Activated naive CD8-positive, alpha-beta T cell treated with anti-CD3 and anti-CD28 coated beads, Interleukin-2, amount 10 ng/mL, durations not matched to agents 7 days and 5 days (primary cell): ENCODE data around the gene NDUFV3. TPM values are rescaled to one million over a fixed set of nuclear protein-coding genes. Genes with fewer than 3 reads are reported as not detected.
A peak's percentile ranks its signal among the peaks of the same experiment; 100 is the strongest.
"Not testable (repeated sequence)": the region's sequence is repeated elsewhere in the genome, so short reads cannot be mapped to it uniquely, and the experiment has no call there.

Experiments used
- ATAC-seq: fragments of 150-1000 bp; cut with Tn5 transposase; one replicate; pipeline ENCODE4 v1.10.0; 2021; ENCODE audit warnings: low read depth, moderate library complexity
- POLR2A ChIA-PET: fragments of 350-600 bp; sonication (Branson Sonifier 250); formaldehyde crosslinking; loops from one replicate; lab custom pipeline; 2021; ENCODE audit warnings: antibody characterized with exemption; lab: Charles Lee
- DNase-seq: peaks from one replicate; pipeline ENCODE4 v3.0.0; 2021
- H3K27ac Mint-ChIP-seq: one replicate; pipeline ENCODE4 v1.8.0; 2022; ENCODE audit warnings: mild to moderate bottlenecking, mixed read lengths
- H3K27me3 Mint-ChIP-seq: one replicate; pipeline ENCODE4 v1.8.0; 2022; ENCODE audit warnings: mild to moderate bottlenecking, moderate library complexity, mixed read lengths
- H3K36me3 Mint-ChIP-seq: one replicate; pipeline ENCODE4 v1.8.0; 2021; ENCODE audit warnings: mild to moderate bottlenecking, mixed read lengths
- H3K4me1 Mint-ChIP-seq: one replicate; pipeline ENCODE4 v1.8.0; 2021; ENCODE audit warnings: mixed read lengths
- H3K4me3 Mint-ChIP-seq: one replicate; pipeline ENCODE4 v1.8.0; 2022; ENCODE audit warnings: mild to moderate bottlenecking, moderate library complexity, mixed read lengths
- H3K9me3 Mint-ChIP-seq: one replicate; pipeline ENCODE4 v1.8.0; 2021; ENCODE audit warnings: mixed read lengths
- microRNA-seq: library from miRNA; unstranded; fragments of <30 nt; microRNA quantifications from one replicate; pipeline ENCODE4 v1.2.0, GENCODE V29; 2022
- total RNA-seq, 2 experiments: library from RNA; stranded (reverse); gene quantifications; one replicate each; pipeline ENCODE4 v1.2.3, GENCODE V29; 2021

Gene NDUFV3
- total RNA-seq, 2 experiments from 2014 or later, result 27.1 to 30.5 TPM

- DNase-seq, H3K9me3 Mint-ChIP-seq, POLR2A ChIA-PET, H3K36me3 Mint-ChIP-seq, H3K27me3 Mint-ChIP-seq, H3K4me1 Mint-ChIP-seq, ATAC-seq, H3K4me3 Mint-ChIP-seq, H3K27ac Mint-ChIP-seq: not testable (repeated sequence)
Observed at GRCh38 chr21:42938606-42938995, 45.5 kb downstream of the NDUFV3 start.

DNA sequence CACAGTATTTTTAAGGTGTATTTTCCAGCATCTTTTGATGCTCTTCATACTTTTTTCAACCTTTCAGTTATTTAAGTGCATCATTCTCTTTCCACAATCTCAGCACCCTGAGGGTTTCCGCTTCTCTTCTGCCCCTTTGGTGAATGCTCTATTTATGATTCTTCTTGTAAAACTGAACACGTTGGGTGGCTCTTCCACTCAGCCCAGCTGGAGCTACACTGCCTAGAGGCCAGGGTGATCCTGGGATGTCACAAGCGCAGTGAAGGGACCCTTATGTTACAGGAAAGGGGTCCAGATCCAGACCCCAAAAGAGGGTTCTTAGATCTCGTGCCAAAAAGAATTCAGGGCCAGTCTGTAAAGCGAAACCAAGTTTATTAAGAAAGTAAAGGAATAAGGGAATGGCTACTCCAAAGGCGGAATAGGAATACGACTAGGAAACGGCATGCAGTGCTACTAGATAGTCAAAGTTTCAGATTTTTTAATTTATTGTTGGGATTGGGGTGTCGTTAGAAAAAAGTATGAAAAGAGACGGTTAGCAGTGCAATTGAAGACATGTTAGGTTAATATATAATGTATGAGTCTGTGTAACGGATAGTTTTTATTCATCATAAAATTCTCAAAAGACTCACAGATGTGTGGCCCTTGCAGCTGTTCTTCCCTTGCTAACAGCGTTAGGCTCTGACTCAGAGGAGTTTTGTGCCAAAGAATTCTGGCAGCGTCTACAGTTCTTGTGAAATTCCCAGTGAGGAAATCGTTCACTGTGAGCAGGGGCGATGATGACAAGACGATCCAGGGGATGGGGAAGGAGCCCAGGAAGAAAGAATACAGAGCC is 46.7 kb downstream of the NDUFV3 start:
- no peaks in the 10 kb centered on the region for H3K4me1 Mint-ChIP-seq
- no peaks in the 10 kb centered on the region for H3K27me3 Mint-ChIP-seq
- DNase-seq (no peak), ATAC-seq (no peak)
- H3K27ac Mint-ChIP-seq, result no peak overlapping the region
- POLR2A ChIA-PET, result interaction anchor here (0.6 to 0.7 kb wide), 2 partner anchors 349 to 885 kb away, joined by 3 read pairs; no protein-coding TSS in a partner anchor
- no peaks in the 10 kb centered on the region for H3K36me3 Mint-ChIP-seq
- no peak overlapping the region for H3K4me3 Mint-ChIP-seq
- no peaks in the 10 kb centered on the region for H3K9me3 Mint-ChIP-seq

GRCh38 chr21:42941696-42942085 is 48.6 kb downstream of the NDUFV3 start:
- ATAC-seq, result no peak
- H3K27ac Mint-ChIP-seq, result no peak overlapping the region
- no peak overlapping the region for H3K4me3 Mint-ChIP-seq
- POLR2A ChIA-PET, result no interaction called here
- no peak for DNase-seq
- H3K9me3 Mint-ChIP-seq, result no peaks in the 10 kb centered on the region
- H3K4me1 Mint-ChIP-seq, result no peaks in the 10 kb centered on the region
- no peaks in the 10 kb centered on the region for H3K27me3 Mint-ChIP-seq
- H3K36me3 Mint-ChIP-seq, result no peaks in the 10 kb centered on the region

- Mint-ChIP-seq H3K36me3 (no peaks in the 10 kb centered on the region), H3K4me1 (no peaks in the 10 kb centered on the region), H3K9me3 (no peaks in the 10 kb centered on the region), H3K27ac (no peak overlapping the region), H3K27me3 (peaks cover 4% of the 10 kb centered on the region), H3K4me3 (no peak overlapping the region)
- ATAC-seq (no peak), DNase-seq (no peak)
- POLR2A ChIA-PET, result no interaction called here
Observed at GRCh38 chr21:42942244-42942643, 49.1 kb downstream of the NDUFV3 start.

DNA sequence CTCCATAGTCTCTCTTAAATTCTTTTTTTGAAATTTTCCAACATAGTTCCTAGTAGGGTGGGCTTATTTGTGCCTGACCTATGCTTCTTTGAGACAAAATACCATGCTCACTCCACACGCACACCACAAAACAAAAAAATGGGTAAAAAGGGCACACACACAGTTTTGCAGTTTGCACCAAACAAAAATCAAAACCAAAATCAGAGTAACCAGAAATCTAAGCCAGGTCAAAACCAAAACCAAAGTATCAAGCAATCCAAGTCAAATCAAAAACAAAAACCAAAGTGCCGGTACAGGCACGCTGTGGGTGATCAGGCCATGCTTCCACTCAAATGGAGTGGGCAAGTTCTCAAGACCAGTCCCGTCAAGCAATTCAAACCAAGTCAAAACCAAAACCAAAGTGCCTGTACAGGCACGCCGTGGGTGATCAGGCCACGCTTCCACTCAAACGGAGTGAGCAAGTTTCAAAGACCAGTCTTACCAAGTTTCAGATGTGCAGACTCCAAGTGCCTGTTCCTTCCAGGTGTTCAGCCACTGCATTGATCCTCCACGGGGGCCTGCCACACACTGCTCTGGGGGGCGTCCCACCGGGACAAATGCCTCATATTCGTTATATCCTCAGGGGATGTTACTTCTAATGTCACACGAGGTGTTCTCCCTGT is 56.1 kb downstream of the NDUFV3 start:
- DNase-seq, H3K27ac Mint-ChIP-seq, H3K4me1 Mint-ChIP-seq, ATAC-seq, H3K36me3 Mint-ChIP-seq, POLR2A ChIA-PET, H3K4me3 Mint-ChIP-seq, H3K9me3 Mint-ChIP-seq: not testable (repeated sequence)
- peaks cover 17% of the 10 kb centered on the region for H3K27me3 Mint-ChIP-seq

DNA sequence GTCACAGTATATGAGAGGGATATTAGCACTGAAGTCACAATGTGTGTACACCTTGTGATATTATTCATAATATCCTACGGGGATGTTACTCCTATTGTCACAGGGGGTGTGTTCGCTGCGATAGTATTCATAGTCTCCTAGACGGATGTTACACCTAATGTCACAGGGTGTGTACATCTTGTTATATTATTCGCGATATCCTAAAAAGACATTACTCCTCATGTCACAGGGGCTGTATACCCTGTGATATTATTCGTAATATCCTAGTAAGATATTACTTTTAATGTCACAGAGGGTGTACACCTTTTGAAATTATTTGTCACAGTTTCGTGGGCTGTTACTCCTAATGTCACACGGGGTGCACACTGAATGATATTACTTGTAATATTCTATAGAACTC is 58.1 kb downstream of the NDUFV3 start:
- H3K27me3 Mint-ChIP-seq, result peaks cover 17% of the 10 kb centered on the region

DNA sequence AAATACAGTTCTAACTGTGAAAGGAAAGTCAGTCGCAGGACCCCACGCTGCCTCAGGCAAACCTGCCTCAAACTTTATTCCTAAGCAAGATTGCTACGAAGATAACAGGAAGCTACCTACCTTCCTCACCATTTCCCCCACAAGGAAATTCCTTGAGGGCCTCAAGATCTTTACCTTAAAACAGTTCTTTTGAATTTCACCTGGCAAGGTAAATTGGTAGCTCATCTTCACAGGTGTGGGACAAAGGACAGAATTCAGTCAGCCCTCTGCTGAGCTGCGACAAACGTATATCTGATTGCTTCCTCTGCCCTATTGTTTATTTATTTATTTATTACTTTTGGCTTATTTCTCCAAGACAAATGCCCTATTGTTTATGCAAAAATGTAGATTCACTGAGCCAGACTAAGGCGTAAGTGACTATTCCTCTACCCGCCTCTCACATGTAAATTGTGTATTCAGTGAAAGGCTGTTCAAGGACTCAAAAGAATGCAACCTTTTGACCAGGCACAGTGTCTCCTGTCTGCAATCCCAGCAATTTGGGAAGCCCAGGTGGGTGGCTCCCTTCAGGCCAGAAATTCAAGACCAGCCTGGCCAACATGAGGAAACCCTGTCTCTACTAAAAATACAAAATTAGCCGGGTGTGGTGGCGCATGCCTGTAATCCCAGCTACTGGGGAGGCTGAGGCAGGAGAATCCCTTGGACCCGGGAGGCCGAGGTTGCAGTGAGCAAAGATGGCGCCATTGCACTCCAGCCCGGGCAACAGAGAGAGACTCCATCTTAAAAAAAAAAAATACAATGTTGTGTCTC is 63.9 kb downstream of the NDUFV3 start:
- no peak overlapping the region for H3K4me3 Mint-ChIP-seq
- ATAC-seq, result peak; percentile 93
- no peaks in the 10 kb centered on the region for H3K9me3 Mint-ChIP-seq
- no peak for DNase-seq
- POLR2A ChIA-PET, result no interaction called here
- no peaks in the 10 kb centered on the region for H3K27me3 Mint-ChIP-seq
- H3K4me1 Mint-ChIP-seq, result no peaks in the 10 kb centered on the region
- no peak overlapping the region for H3K27ac Mint-ChIP-seq
- H3K36me3 Mint-ChIP-seq, result no peaks in the 10 kb centered on the region

More for the DNA sequence above, 58.1 kb downstream of the NDUFV3 start:
- H3K27ac Mint-ChIP-seq, H3K4me1 Mint-ChIP-seq, H3K36me3 Mint-ChIP-seq, DNase-seq, ATAC-seq, POLR2A ChIA-PET, H3K9me3 Mint-ChIP-seq, H3K4me3 Mint-ChIP-seq: not testable (repeated sequence)

- H3K27me3 Mint-ChIP-seq, POLR2A ChIA-PET, ATAC-seq, H3K4me3 Mint-ChIP-seq, H3K27ac Mint-ChIP-seq, DNase-seq, H3K9me3 Mint-ChIP-seq, H3K4me1 Mint-ChIP-seq, H3K36me3 Mint-ChIP-seq: not testable (repeated sequence)
Observed at GRCh38 chr21:42958122-42958521, 65.0 kb downstream of the NDUFV3 start.

- Mint-ChIP-seq H3K4me3 (no peak overlapping the region), H3K36me3 (no peaks in the 10 kb centered on the region), H3K4me1 (no peaks in the 10 kb centered on the region), H3K27ac (no peak overlapping the region), H3K9me3 (no peaks in the 10 kb centered on the region), H3K27me3 (peaks cover 3% of the 10 kb centered on the region)
- DNase-seq (no peak), ATAC-seq (no peak)
- POLR2A ChIA-PET, result no interaction called here
Observed at GRCh38 chr21:42959728-42960127, 66.6 kb downstream of the NDUFV3 start.

DNA sequence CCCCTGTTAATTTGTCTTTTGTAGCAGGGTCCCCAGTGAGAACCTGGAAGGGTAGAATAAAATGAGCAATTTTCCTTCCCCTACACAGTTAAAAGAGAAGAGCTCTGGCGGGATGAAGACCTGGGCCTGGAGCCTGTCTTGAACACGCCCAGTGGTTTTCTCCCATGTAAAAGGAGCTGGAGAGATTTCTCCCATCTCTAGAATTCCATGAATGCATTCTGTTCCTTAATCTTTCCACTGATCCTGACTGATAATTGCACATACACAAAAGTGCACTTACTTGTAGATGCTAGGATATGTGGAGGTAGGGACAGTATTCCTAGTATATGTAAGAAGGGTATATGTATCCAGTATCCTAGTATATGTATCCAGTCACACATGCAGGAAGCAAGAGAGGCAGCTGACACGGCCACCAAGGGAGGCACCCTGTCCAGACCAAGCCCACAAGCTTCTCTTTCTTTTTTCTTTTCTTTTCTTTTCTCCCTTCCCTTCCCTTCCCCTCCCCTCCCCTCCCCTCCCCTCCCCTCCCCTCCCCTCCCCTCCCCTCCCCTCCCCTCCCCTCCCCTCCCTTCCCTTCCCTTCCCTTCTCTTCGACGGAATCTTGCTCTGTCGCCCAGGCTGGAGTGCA is 69.4 kb downstream of the NDUFV3 start:
- no peak for ATAC-seq
- Mint-ChIP-seq H3K36me3 (no peaks in the 10 kb centered on the region), H3K9me3 (no peaks in the 10 kb centered on the region), H3K4me1 (no peaks in the 10 kb centered on the region), H3K4me3 (no peak overlapping the region), H3K27me3 (peaks cover 3% of the 10 kb centered on the region), H3K27ac (no peak overlapping the region)
- POLR2A ChIA-PET, result no interaction called here
- no peak for DNase-seq

Small RNA genes lying within 50 kb of the gene (microRNA-seq; reads per million reads assigned to microRNA genes)
- gene MIR5692B, result not detected

Other genes with a start within 250 kb of the NDUFV3 start
- 1 to 10 TPM; 7.5 to 9.5 TPM for gene PDE9A, start 239.7 kb upstream of the NDUFV3 start, total RNA-seq
- gene WDR4, start 13.8 kb upstream of the NDUFV3 start, total RNA-seq, result 10 to 100 TPM; 27.2 to 28.5 TPM
- under 1 TPM; 0.20 to 0.55 TPM for gene ERVH48-1, start 32.3 kb downstream of the NDUFV3 start, total RNA-seq
- gene PKNOX1, start 81.3 kb downstream of the NDUFV3 start, total RNA-seq, result 10 to 100 TPM; 21.3 to 23.2 TPM
- gene CBS, start 182.5 kb downstream of the NDUFV3 start, total RNA-seq, result 10 to 100 TPM; 13.7 to 14.3 TPM
- 10 to 100 TPM; 19.2 to 22.4 TPM for gene U2AF1, start 214.3 kb downstream of the NDUFV3 start, total RNA-seq